HepG2 (cell line): Measurements from ENCODE around the gene RAMP1.

Experiments used
- HNRNPH1 ChIP-seq: fragments of 200-400 bp; formaldehyde crosslinking; optimal IDR thresholded peaks from 2 replicates; pipeline ENCODE3; 2017; ENCODE audit warnings: mild to moderate bottlenecking, low read depth, low read length
- KDM5A ChIP-seq: fragments of 200-600 bp; sonication (generic); IDR thresholded peaks from 2 replicates; pipeline ENCODE4 v1.7.0; 2018; ENCODE audit warnings: antibody characterized with exemption, mild to moderate bottlenecking, low read length, borderline replicate concordance
- NR2F2 ChIP-seq: IDR thresholded peaks from 2 replicates; pipeline ENCODE4 v1.6.1; 2012; ENCODE audit warnings: low read depth, inconsistent platforms, borderline replicate concordance
- RAD21 ChIP-seq: fragments of 450-650 bp; formaldehyde crosslinking; IDR thresholded peaks from 2 replicates; pipeline ENCODE4 v1.5.0; 2020; ENCODE audit warnings: mild to moderate bottlenecking
- SAFB2 ChIP-seq: sonication (generic); formaldehyde crosslinking; IDR thresholded peaks from 2 replicates; pipeline ENCODE4 v1.5.1; 2020; ENCODE audit warnings: missing genetic modification reagents, low read depth, mild to moderate bottlenecking, borderline replicate concordance
- ZNF280B ChIP-seq: sonication (generic); formaldehyde crosslinking; IDR thresholded peaks from 2 replicates; pipeline ENCODE4 v1.5.0; 2020; ENCODE audit warnings: missing genetic modification reagents, mild to moderate bottlenecking, borderline replicate concordance

GRCh38 chr2:237878321-237879057 lies 19.1 kb downstream of the RAMP1 start:
- TF ChIP-seq SAFB2 (CRISPR knock-in tag) (no peak), ZNF280B (no peak), KDM5A (no peak), NR2F2 (no peak), HNRNPH1 (no peak), RAD21 (CRISPR knock-in tag) (no peak)
